Measurements from ENCODE around the gene GEMIN2.
"Not testable (repeated sequence)": the region's sequence is repeated elsewhere in the genome, so short reads cannot be mapped to it uniquely, and the experiment has no call there.

The GEMIN2 gene, protein sequence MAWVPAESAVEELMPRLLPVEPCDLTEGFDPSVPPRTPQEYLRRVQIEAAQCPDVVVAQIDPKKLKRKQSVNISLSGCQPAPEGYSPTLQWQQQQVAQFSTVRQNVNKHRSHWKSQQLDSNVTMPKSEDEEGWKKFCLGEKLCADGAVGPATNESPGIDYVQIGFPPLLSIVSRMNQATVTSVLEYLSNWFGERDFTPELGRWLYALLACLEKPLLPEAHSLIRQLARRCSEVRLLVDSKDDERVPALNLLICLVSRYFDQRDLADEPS

DNA sequence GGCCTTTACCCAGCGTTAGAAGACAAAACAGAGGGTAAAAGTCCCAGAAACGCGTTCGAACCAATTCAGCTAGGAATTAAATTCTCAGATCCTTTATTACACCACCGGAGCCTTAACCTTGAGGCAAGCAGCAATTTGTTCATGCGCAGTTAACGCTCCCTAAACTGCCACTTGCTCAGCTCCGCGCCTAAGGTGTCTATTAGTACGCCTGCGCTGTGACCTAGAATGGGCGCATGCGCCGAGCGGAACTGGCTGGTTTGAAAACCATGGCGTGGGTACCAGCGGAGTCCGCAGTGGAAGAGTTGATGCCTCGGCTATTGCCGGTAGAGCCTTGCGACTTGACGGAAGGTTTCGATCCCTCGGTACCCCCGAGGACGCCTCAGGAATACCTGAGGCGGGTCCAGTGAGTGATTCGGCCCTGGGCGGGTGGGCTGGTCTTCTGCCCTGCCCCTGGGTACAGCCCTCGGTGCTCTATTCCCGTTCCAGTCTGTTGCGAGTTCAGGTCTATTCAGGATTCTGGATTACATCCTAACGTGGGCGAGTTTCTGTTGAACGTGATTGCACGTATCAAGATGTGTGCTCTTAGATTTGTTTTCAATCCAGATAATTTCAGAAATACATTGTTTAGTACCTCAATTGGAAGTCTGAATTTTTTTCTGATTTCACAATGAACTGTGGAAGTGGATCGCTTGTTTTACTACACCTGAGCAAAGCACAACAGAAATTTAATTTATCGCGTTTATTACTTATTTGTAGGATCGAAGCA, at the start of gene GEMIN2:
Gene GEMIN2, plus strand, starts transcription at position 251 of the 766 bp plus-strand sequence. Its CDS starts 16 bp downstream, at position 267.
- DNase-seq, result peak; percentile 47 to 92 (median 88)

GRCh38 chr14:39069169-39069805, 44.8 kb upstream of the GEMIN2 start:
- DNase-seq, result not testable (repeated sequence)

GRCh38 chr14:39069923-39070322, 44.2 kb upstream of the GEMIN2 start:
- no peak for DNase-seq

DNA sequence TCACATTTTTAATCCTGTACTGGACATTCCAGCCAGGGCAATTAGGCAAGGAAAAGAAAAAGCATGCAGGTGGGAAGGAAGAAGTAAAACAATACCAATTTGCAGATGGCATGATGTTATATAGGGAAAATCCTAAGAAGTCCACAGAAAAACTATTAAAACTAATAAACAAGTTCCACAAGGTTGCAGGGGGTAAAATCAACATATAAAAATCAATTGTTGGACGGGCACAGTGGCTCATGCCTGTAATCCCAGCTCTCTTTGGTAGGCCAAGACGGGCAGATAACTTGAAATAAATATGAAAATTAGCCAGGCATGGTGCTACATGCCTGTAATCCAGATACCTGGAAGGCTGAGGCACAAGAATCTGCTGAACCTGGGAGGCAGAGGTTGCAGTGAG, 43.0 kb upstream of the GEMIN2 start:
- no peak for DNase-seq

DNA sequence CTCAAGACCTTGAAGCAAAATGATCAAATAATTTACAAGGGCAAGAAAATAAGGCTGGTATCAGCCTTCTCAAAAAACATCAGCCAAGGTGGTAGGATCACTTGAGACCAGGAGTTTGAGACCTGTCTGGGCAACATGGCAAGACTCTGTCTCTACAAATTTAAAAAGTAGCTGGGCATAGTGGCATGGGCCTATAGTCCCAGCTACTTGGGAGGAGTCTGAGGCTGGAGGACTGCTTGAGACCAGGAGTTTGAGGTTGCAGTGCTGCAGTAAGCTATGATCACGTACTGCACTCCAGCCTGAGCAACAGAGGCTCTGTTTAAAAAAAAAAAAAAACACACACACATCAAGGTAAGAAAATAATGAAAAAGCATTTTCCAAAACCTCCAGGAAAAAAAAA, 33.2 kb upstream of the GEMIN2 start:
- no peak for DNase-seq

DNA sequence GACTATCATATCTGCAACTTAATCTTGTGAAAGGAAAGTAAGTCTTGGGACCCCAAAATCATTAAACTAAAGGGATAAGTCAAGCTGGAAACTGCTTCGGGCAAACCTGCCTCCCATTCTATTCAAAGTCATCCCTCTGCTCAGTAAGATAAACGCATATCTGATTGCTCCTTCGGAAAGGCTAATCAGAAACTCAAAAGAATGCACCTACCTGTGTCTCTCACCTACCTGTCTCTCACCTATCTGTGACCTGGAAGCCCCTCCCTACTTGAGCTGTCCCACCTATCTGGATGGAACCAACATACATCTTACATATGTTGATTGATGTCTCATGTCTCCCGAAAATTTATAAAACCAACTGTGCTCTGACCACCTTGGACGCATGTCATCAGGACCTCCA, 31.0 kb upstream of the GEMIN2 start:
- DNase-seq, result no peak

- DNase-seq, result no peak
Measured at GRCh38 chr14:39085933-39086332, 28.2 kb upstream of the GEMIN2 start.

DNA sequence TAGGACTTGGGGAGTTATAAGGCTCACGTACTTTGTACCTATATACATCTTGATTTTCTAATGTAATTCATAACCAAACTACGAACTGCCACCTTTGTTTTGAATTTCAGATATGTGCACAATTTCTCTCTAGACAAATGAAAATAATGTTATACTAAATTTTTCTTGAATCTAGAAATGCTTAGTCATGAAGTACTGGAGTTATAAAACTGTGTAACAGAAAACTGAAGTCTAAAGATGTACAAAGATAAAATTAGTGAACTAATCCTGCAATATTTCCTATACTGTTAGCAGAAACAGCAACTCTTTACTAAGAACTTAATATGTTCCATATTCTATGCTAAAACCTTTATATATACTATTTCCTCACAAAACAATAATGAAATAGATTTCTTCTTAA, 26.6 kb upstream of the GEMIN2 start:
- no peak for DNase-seq

DNA sequence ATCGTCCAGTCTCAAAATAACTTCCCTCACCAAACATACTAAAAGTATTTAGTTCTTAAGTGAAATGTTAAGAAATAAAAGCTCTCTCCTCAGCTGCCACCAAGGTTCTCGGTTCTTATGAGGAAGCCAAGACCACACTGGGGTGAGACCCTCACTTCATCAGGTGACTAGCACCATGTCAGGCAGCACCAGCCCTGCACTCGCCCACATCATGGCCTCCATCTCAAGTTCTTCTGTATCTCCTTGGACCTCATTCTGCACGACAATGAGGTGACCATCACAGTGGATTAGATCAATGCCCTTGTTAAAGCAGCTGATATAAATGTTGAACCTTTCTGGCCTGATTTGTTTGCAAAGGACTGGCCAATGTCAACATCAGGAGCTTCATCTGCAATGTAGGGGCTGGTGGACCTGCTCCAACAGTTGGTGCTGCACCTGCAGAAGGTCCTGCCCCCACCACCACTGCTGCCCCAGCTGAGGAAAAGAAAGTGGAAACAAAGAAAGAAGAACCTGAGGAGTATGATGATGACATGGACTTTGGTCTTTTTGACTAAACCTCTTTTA, 23.5 kb upstream of the GEMIN2 start:
- DNase-seq, result no peak

DNA sequence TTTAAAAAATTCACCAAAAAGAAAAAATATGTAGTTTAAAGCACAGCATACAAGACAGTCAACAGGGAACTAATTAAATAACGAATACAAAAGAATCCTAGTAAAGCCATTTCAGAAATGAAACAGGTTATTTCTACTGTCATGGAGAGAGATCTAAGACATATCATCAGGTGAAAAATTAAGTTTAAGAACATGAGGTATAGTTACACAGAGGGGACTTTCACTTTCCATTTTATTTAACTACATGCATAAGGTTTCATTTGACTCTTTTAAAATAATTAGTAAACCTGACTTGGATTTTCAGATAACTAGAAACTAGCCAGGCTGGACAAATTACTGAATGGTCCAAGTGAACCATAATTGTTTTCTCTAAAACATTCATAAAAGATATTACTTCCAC, 22.4 kb upstream of the GEMIN2 start:
- no peak for DNase-seq

DNA sequence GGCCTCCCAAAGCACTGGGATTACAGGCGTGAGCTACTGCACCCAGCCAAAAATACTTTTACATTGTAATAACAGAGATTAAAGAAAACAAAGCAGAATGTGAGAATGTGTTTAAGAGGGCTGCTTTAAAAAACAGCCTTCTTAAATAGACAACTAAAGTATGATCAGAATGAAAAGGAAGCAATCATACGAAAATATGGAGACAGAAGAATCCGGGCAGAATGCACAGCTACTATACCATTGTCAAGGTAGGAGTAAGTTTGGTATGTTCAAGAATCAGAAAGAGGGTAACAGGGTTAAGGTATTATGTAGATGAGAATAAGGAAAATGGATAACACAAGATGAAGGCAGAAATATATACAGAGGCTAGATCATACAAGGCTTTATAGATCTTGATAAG, 19.6 kb upstream of the GEMIN2 start:
- no peak for DNase-seq

DNA sequence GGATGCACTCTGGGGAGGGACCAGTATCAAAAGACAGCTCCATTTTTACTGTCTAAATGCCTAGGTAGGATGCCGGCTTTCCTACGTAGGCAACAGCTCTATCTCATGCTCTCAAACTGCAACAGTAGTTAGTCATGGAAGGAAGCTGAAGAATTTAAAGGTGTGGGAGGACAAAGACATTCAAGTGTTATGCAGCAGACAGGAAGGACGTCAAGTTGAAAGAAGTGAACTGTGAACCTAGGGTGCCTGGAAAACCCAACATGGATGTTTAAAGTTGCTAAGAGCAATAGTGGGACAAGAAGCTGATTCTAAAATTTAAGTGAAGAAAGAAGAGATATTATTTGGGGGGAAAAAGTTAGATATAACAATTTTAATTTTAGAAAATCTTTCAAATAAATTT, 17.0 kb upstream of the GEMIN2 start:
- no peak for DNase-seq

DNA sequence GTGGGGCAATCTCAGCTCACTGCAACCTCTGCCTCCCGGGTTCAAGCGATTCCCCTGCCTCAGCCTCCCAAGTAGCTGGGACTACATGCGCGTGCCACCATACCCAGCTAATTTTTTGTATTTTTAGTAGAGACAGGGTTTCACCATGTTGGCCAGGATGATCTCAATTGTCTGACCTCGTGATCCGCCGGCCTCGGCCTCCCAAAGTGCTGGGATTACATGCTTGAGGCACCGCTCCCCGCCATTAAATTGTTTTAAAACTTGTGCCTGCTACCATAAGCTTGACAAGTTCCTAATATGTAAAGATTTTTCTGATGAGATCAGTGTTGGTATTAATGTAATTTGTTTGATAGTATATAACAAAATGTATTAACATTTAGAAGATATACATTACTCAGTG, 14.9 kb upstream of the GEMIN2 start:
- not testable (repeated sequence) for DNase-seq

DNA sequence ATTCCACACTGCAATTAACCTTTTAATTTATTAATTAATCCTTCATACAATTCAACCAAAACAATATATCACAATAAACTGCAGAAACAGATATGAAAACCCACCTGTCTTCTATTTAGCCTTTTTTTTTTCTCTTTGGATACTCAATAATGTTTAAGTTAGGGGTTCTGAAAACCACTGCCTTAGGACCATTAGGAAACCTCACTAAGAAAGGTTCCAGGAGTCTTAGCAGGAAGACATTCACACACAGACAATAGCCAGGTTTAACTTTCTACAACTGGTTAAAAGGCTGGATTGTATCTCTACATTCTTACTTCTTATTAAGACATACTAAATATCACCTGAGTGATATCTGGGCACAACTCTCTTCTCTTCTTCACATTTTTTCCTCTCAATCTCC, 14.4 kb upstream of the GEMIN2 start:
- DNase-seq, result no peak

GRCh38 chr14:39102265-39102968, 11.7 kb upstream of the GEMIN2 start:
- DNase-seq, result peak in 7 of 14 donors; percentile 19 to 73 (median 58)

DNA sequence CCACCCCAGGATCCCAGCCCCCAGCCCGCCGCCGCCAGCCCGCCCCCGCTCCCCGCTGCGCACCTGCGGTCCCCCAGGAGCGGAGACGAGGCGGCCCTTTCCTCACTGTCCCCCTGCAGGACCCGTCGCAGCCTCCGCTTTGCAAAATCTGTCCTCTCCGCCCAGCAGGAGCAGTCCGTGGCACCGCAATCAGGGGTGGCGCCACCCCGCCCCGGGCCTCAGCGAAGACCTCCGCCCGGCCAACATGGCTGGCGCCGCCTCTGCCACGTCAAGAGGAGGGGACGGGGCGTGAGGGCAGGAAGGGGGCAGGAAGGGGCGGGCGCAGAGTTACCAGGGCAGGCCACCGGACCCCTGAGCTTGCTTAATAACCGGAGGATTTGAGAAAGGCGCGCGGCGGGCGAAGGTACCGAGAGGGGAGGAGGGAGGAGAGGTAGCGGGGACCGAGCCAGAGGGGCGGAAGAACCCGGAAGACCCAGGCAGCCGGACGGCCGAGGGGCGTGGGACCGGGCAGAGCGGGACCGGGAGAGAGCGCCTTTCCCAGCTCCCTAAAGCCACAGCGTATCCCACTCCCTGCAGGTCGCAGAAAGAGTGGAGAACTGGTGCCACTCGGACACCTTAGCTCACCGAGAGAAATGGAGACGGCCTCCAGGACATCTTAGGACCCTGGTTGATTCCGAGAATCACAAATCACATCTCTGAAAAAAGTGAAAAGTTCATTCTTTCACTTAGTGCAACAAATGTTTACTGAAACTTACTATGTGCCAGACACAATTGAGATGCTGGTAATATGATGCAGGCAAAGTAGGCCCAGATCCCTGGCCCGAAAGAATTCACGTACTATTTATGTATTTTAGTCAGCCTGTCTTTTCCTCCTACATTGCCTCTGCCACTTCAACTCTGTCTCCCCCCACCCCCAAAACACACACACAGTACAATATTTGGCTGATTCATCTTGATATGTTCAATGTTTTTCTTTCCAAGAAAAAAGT, 10.9 kb upstream of the GEMIN2 start, which contains the start of gene SEC23A:
Gene SEC23A, minus strand, starts transcription at position 267 of the 989 bp plus-strand sequence. CDS start 7,117 bp downstream, outside the sequence.
- peak; percentile 27 to 87 (median 74) for DNase-seq

DNA sequence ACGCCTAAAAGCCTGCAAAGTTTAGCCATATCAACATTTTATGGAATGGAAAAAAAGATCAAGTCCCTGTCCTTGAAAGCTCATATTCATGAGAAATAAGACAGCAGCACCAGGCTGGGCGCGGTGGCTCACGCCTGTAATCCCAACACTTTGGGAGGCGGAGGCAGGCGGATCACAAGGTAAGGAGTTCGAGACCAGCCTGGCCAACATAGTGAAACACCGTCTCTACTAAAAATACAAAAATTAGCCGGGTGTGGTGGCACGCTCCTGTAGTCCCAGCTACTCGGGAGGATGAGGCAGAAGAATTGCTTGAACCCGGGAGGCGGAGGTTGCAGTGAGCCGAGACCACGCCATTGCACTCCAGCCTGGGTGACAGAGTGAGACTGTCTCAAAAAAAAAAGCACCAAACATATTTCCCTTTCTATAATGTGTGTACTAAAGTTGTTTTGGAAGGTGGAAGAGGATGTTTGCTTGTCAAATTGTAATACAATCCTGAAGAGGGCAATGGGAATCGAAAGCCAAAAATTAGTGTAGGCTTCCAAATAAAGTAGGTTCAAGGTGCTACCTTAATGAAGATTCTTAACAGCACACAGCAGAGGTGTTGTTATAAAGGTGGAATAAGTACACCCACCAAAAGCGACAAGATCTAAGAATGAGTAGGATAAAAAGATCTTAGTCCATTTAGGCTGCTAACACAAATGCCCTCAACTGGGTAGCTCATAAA, 9.9 kb upstream of the GEMIN2 start:
- not testable (repeated sequence) for DNase-seq

GRCh38 chr14:39107591-39107996, 6.5 kb upstream of the GEMIN2 start:
- DNase-seq, result no peak

DNA sequence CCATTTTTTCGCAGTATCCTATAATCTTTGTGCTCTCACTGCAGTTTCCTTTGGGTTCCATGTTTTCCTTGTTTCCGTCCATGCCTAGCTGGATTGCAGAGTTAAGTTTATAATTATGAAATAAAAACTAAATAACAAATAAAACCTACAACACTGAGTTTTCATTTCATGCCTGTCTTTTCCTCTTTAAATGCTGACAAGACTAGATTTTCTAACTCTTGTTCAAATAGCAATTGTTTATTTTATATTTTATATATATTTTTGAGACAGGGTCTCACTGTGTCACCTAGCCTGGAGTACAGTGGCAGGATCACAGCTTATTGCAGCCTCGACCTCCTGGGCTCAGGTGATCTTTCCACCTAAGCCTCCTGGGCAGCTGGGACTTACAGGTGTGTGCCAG, 5.3 kb upstream of the GEMIN2 start:
- DNase-seq, result no peak
